HG03135 (cell line): Measurements from ENCODE around the gene EN1.
A peak's percentile ranks its signal among the peaks of the same experiment; 100 is the strongest.

Experiments used
- ATAC-seq: cut with Tn5 transposase; IDR thresholded peaks from one replicate; pipeline ENCODE4 v1.9.1; 2021; ENCODE audit warnings: mild to moderate bottlenecking, moderate library complexity; ENCODE audit not compliant: unreplicated experiment

Gene EN1

DNA sequence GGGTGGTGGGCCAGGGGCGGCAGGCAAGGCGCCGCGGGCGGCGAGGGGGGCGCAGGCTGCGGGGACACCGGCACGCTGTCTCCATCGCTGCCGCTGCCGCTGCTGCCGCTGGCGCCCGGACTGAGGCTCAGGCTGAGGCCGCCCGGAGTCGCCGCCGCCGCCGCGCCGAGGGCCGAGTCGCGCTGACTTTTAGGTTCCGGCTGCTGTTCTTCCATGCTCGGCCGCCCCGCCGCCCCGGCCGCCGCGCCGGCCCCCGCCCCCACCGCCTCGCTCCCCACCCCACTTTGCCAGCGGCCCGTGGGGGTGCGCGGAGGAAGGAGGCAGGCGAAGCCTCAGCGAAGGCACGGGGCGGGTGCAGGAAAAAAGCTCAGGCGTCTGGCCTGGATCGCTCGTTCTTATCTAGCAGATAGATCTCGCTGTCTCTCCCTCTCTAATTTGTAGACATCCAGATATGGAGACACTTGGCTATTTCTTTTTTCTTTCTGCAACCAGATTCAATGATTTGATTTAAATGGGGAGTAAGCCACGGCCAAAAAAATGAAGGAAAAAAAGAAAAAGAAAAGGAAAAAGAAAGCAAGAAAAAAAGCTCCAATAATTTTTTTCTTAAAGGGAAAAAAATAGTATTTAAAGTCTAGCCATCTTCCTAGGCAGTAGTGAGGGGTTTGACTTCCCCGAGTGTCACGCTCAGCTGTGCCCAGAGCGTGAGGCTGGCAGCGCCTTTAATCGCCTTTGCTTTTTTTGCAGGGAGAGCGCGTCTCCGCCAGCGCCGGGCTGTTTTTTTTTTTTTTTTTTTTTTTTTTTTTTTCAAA is at the start of gene EN1:
Gene EN1, minus strand, starts transcription at position 696 of the 809 bp plus-strand sequence. Its CDS starts 481 bp downstream, at position 215.
- ATAC-seq, result no peak

DNA sequence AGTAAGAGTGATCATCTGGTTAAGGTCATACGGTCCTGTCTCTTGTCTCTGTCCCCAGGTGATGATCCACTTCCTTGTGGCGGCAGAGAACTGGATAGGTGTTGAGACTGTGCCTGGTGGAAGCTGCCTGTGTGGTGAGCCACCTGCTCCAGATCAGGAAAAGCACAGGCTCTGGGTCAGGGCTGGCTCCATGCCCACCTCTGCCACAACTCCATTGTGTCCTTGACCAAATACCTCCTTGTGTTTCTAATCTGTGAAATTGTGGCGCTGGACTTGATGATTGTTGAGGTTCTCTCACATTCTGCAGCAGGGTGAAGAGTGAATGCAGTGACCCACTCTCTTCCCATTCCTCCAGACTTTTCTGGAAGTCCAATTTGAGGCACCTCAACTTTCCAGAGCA is 45.7 kb upstream of the EN1 start:
- no peak for ATAC-seq

DNA sequence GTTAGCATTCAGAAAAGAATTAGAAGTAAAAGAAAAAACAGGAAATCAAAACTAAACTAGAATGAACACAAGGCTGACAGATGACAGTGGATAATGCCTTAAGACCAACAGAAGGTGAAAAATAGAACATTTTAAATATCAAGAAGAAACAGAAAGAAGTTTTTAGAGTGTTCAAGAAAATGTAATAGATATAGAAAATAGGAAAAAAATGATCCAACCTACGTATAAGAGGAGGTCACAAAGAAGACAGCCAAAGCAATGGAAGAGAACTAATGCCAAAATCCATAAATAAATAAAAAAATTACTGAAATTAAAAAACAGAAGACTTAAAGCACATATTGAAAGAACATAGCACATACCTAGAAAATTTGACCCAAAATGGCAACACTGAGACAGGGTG is 42.5 kb upstream of the EN1 start:
- ATAC-seq, result no peak

DNA sequence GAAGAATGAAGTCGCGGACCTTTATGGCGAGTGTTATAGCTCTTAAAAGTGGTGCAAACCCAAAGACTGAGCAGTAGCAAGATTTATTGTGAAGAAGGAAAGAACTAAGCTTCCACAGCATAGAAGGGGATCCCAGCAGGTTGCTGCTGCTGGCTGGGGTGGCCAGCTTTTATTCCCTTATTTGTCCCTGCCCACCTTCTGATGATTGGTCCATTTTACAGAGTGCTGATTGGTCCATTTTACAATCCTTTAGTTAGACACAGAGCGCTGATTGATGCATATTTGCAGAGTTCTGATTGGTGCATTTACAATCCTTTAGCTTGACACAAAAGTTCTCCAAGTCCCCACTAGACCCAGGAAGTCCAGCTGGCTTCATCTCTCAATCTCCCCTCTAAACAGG is 36.3 kb upstream of the EN1 start:
- ATAC-seq, result no peak

DNA sequence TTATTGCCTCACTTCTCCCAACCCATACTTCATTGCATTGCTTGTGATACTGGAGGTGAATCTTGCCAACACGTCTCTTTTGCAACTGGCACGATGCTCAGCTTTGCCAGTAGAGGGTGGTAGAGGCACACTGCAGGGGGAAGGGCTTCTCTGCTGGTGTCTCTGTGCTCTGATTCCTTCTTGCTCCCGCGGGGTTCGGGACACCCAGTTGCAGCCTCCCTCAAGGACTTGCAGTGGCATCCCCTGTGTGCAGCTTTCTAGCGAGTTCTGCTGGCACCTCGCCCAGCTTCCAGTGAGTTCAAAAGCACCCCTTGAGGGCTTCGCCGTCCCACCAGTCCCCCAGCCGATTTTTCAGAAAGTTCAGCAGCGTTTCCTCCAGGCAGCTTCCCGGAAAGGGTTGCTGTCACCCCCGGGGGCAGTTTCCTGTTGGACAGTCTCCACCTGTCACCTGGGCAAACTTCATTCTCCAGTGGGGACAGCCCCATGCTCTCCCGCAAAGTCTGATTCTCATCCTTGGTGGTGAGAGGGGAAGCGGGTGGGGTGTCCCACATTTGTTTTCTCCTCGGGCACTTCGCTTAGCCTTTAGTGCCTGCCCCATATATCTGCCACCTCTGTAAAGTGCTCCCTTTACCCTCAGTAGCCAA is 35.4 kb upstream of the EN1 start:
- ATAC-seq, result peak; percentile 77

DNA sequence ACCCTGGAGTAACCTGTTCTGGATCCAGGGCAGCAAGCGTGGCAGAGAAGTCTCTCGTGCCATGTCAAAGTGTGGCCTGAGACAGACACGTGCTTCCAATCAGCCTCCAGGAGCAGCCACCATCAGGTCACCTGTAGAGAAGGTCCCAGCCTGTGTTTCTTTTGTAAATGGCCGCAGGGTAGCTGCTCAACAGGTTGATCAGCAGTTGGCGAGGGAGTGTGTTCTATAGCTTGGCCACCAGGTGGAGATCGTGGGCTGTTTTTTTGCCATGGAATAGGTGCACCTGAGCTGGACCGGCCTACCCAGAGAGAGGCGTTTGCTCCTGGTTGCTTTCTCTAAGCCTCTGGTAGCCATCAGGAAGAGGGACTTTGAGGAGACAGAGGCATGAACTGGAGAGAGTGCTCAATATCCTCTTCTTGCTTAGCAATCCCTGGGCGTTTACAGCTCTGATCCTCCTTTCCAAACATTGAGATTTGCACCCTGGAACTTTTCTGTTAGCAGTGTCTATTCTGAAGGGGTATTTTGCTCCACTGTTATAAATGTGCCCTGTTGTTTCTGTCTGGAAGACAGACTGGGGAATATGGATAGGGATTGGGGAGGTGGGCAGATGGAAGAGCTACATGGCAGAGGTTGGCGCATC is 34.2 kb upstream of the EN1 start:
- ATAC-seq, result peak; percentile 93

DNA sequence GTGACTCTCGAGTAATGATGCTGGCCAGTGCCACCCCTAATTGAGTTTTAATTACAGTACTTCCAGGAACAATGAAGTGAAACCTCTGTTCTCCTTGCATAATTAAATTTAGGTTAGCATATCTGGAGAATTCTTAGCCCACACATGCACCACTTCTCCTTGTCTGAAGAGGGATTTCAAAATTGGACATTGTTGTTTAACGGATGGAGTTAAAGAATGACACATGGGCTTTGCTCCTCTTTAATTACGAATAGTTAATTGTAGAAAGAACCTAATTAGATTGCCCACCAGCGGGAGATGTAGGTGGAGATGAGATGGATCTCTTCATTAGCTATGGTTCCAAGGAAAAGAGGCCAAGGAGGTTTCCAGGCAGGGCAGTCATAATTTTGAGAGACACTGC is 33.1 kb upstream of the EN1 start:
- ATAC-seq, result no peak

DNA sequence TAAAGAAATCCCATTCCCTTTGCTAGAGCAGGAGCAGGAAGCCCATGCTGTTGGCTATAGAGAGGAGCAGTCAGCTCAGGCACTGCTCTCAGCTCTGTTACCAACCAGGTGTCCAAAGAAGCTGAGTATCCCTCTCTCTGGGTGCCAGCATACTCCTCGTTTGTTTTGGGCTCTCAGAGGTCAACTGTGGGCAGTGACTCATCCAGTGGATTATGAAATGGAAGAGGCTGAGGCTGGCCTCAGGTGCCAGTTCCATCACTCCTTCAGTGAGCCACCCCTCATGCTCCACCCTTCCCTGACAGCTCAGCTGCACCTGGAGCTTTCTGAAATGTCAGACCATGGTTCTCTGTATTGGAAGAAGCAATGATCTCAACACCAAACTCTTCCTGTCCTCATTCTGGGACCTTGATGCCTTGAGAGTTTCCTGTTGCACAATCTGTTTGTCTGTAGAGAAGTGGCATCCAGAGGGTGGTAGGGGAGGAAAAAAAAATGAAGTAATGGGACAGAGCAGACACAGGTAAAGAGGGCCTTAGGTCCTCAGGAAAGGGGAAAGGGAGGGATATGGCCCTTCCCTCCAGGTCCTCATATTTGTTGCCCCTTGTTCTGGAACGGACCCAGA is 31.2 kb upstream of the EN1 start:
- ATAC-seq, result no peak

DNA sequence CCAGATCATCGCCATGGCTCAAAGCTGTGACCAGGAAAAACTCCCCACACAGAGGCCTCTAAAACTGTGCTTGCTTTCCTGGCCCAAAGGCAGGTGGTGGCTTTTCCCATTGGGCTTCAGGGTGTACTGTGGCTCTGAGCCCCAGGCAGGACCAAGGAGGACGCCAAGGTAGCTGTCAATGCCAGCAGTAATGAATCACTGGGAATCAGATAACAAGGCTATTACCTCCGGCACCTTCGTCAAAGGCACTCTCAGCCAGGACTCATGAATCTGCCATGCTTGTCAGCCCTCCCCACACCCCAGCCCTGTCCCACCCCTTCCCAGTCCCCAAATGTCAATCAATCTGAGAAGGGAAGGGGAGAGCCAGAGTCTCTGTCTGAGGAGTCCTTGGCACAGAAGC is 27.9 kb upstream of the EN1 start:
- no peak for ATAC-seq

DNA sequence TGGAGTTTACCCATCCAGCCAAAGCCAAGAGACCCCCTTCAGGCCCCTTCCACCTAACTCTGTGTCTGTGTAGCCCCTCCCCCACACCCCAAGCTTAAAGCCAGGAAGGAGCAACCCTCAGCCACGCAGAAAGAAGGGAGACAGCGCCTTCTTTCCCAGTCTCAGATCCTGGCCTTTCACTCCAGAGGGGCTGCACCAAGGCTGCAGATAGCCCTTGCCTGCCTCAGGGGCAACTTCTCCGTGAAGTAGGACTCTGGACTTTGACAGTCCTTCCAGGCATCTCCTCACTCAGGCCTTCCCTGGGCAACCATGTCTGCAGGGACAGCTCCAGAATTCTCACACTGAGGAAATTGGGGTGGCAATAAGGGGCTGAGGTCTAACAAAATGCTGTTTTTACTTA is 26.9 kb upstream of the EN1 start:
- no peak for ATAC-seq

DNA sequence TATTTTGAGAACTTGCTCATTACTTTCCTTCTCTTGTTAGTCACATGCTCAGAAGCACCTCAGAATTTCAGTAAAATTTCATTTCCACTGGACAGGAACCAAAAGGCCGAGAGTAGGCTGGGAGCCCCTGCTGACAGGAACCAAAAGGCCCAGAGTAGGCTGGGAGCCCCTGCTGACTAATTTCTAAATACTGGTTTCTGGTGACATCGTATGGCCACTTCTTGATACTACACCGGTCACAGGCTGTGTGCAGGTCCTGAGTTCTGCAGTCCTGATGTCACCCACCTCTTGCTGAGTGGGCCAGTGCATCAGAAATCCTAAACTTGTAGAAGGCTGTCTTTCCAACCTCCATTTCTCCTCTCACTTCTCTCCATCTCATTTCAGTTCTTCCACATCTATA is 17.7 kb upstream of the EN1 start:
- ATAC-seq, result peak; percentile 94

DNA sequence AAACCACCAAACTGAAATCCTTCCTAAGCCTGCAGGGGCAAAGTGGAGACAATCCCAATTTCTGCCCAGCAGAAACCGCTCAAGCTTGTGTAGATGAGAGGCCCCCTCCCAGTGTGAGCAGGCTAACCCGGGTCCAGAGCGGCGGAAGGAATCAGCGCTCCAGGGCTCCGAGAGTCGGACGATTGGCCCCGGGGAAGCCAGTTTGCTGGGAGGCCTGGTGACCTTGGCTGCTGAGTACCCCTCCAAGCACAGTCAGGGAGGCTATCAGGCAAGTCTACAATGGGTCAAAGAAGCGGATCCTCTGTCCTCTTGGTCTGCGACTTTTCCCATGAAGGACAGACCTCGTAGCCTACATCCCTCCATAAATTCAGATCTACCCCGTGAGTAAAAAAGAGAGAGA is 16.8 kb upstream of the EN1 start:
- no peak for ATAC-seq

DNA sequence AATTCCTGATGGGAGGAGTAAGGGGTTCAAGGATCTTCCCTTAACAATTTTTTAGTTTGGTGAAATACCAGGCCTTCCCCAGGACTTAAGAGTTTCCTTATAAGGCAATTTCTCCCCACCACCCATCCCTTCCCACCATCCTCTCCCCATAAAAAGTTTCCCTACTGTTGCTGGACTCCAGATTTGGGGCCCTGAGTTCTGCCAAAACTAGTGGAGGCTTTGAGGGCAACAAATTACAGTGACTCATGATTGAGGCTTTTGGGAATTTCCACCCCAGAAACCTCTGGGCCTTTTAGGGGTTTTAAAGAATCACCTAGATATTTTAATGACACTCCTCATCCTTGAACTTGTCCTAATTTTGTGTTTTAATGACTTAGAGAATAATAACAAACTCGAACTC is 14.3 kb upstream of the EN1 start:
- ATAC-seq, result no peak

DNA sequence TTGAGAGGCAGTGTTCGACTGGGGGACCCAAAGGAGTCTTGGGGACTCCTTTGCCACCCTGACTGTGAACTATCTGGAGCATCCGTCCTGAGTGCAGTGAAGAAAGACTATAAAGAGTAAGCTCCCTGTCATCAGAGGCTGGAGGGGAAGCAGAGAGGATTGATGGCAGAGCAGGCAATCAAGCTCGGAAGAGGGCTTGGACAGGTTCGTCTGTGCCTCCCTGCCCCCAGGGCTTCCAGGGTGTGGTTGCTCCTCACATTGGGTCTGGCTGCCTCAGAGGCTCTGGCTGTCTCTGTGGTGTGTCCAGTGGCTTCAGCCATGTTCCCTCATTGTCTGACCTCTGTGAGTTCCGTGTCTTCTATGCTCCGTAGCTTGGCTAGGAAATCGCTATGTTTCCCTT is 13.8 kb upstream of the EN1 start:
- ATAC-seq, result no peak

DNA sequence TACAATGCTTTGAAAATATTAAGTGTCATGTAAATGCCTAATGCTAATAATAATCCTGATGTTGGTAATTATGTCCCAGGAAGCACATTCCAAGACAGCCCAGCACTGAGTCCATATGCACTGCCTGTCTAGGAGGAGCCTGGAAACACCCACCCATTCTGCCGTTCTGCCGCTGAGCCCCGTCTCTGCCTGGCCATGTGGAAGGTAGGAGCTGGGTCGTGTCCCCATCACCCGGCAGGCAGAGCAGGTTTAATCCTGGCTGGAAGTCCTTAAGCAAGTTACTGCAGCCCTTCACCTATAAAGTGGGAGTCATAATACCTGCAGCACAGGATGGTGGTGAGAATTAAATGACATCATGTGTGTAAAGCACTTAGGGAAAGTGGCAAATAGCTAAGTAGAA is 13.1 kb upstream of the EN1 start:
- no peak for ATAC-seq

DNA sequence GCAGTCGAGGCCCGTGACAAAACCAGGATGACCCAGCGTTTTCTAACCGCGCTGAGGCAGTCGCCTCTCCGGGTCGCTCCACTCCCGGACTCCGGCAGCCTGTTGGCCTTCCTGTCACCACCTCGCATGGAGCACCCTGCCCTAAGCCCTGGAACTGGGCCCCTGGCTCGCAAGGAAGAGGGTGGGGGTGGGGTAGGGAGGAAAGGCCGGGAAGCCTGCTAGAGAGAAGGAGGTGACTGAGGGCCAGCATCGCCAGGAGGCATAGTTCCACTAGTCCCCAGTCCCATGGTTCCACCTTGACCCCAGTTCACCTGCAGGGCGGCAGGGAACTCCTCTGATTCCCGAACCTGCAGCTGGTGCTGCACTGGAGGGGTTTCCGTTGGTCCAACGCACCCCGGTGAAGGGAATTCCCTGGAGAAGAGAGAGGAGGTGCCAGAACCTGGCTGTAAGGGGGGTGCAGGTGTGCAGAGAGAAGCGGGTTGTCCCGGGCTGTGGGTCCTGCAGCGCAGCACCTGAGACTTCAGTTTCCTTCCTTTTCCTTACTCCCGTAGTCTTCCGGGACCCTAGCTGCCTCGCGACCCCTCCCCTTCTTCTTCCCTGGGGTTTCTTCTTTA is 11.8 kb upstream of the EN1 start:
- no peak for ATAC-seq

DNA sequence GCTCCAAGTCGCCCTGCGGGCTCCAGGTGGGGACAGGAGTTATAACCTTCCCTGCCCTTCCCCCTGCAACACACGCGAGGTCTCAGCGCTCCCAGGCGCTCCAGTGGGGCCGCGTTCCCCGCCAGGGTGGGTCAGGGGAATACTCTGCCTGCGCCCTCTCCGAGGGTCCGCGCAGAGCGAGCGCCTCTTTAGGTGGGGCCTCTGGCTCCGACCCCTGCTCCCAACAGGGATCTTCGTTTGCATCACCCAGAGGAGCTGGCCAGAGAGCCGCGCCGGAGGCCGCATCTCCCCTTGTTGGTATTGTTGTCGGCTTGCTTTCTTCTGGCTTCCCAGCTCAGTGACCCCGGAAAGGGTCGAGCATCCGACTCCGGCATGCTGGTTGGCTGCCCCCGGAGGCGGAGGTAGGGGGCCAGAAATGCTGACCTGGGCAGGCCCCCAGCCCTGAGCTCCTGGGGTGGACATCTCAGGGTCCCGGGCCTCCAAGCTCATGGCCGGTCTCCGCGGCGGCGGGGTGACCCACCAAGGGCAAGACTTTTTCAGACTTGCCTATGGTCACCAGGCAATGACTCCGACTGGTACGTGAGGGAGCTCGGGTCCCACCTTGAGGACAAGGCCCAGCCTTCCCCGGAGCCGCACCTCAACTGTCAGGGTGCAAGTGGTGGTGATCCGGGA is 11.2 kb upstream of the EN1 start:
- ATAC-seq, result no peak

DNA sequence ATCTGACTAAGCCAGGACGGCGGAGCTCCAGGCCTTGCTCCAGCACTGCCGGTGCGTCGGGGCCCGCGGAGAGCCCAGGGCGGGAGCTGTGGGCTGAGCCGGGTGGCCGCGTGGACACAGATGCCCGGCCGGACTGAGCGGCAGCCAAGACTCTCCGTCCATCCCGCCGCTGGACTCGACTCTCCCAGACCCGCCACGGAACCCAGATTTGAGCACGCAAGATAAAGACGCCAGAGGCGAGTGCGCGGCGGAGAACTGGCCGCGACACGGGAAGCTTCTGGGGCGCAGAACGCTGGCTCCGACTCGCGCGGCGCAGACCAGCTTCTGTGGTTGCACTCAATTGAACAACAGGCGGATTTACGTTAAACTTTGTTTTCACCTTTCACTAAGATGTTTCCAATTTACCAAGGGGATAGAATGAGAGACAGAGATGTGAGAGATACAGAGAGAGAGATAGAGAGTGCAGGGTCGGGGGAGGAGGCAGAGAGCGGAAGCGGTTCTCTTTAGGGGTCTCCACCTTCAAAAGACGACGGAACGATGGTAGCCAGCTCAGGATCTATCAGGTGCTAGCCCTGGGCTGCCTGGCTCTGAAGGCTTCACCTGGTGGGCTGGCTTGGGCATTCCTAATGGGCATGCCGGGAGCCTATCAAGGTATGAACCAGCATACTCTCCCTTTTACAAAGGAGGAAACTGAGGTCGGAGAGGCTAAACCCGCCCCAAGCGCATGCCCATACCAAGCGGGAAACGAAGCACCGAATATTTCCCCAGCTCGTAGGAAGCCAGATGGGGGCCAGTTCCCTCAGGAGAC is 10.4 kb upstream of the EN1 start:
- no peak for ATAC-seq

DNA sequence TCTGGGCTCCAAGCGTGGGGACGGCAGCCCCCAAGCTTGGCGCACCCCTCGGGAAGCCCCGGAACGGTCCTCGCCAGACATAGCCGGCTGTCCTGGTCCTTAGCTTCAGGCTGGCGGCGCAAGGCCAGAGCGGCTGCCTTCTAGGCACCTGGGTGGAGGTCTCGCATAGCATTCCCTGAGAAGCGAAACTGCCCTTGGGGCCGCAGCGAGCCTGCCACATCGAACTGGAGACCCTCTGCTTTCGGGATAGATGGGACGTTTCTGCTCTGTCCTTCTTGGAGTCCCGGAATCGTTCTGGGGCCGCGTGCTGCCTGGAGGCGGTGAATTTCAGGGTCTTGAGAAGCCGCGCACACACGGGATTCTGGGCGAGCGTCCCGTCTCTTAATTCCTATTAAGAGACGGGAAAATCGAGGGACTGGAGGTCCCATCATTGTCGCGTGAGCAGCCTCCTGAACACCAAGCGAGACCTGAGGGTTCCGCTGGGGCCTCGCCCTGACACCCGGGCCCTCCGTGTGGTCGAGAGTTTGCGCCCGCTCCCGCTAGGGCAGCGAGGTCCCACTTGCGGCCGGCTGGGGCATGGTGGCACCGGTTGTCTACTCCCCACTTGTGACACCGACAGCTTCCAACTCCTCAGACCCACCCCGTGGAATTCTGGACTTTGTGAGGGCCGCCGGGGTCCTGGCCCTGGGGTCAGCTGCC is 9.7 kb upstream of the EN1 start:
- ATAC-seq, result no peak
